Muscle layer of duodenum (tissue), 2 donors: Measurements from ENCODE around the gene CCDC28A.
A peak's percentile ranks its signal among the peaks of the same experiment; 100 is the strongest.

Experiments used
- H3K27ac ChIP-seq: one replicate; pipeline ENCODE4 v1.7.0; 2013; ENCODE audit warnings: mild to moderate bottlenecking, low read length
- H3K27me3 ChIP-seq: one replicate; pipeline ENCODE4 v1.7.0; 2013; ENCODE audit warnings: low read depth, mild to moderate bottlenecking, control low read depth, low read length
- H3K36me3 ChIP-seq, 2 donors: one replicate each; pipeline ENCODE4 v1.7.0; 2013; ENCODE audit warnings: low read length in 2 of 2, control low read depth in 1 of 2, mild to moderate bottlenecking in 1 of 2; ENCODE audit not compliant: insufficient read depth in 2 of 2, control insufficient read depth in 1 of 2
- H3K4me1 ChIP-seq, 2 donors: one replicate each; pipeline ENCODE4 v1.7.0; 2013; ENCODE audit warnings: low read length in 2 of 2, mild to moderate bottlenecking in 2 of 2, control low read depth in 1 of 2, moderate library complexity in 1 of 2; ENCODE audit not compliant: insufficient read depth in 2 of 2, control insufficient read depth in 1 of 2
- H3K4me3 ChIP-seq, 2 donors: one replicate each; pipeline ENCODE4 v1.7.0; 2013; ENCODE audit warnings: low read length in 2 of 2, low read depth in 1 of 2, mild to moderate bottlenecking in 1 of 2
- H3K9me3 ChIP-seq, 2 donors: one replicate each; pipeline ENCODE4 v1.7.0; 2013; ENCODE audit warnings: low read length in 2 of 2, control low read depth in 1 of 2, mild to moderate bottlenecking in 1 of 2; ENCODE audit not compliant: control insufficient read depth in 1 of 2
- donor health status: healthy.

CCDC28A gene

DNA sequence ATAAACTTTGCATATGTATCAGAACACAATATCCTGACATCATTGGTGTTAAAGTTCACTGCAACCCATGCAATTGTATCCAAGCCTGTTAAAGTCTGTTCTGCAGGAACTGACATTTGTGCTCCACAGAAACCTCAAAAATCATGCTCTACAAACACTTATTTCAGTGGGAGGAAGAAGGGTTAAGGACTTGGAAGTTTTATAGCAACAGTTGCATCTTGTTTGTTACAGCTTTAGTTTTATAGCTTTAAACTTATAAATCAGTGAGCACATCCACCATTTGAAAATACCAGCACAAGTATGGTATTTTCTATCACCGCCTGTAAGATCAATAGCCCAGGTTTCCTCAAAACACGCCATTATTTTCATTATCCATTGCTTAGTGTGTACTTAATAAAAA lies 23.2 kb downstream of the CCDC28A start:
- Histone ChIP-seq H3K4me3 (peak overlapping the region; percentile 60 to 63), H3K27ac (no peak overlapping the region), H3K36me3 (peaks cover 2 to 8% of the 10 kb centered on the region in 2 donors), H3K9me3 (no peaks in the 10 kb centered on the region), H3K27me3 (no peaks in the 10 kb centered on the region), H3K4me1 (no peaks in the 10 kb centered on the region)

- Histone ChIP-seq H3K27ac (no peak overlapping the region), H3K4me1 (peaks cover 0 to under 1% of the 10 kb centered on the region in 2 donors), H3K4me3 (no peak overlapping the region), H3K27me3 (no peaks in the 10 kb centered on the region), H3K36me3 (peaks cover 0 to 2% of the 10 kb centered on the region in 2 donors), H3K9me3 (no peaks in the 10 kb centered on the region)
These were observed 24.4 kb downstream of the CCDC28A start for GRCh38 chr6:138797806-138798446.

- H3K27ac ChIP-seq, result no peak overlapping the region
- no peaks in the 10 kb centered on the region for H3K27me3 ChIP-seq
- no peaks in the 10 kb centered on the region for H3K36me3 ChIP-seq
- H3K9me3 ChIP-seq, result no peaks in the 10 kb centered on the region
- H3K4me1 ChIP-seq, result peaks cover 0 to 13% of the 10 kb centered on the region in 2 donors
- H3K4me3 ChIP-seq, result no peak overlapping the region
These were observed 27.0 kb downstream of the CCDC28A start for GRCh38 chr6:138800377-138801150.

DNA sequence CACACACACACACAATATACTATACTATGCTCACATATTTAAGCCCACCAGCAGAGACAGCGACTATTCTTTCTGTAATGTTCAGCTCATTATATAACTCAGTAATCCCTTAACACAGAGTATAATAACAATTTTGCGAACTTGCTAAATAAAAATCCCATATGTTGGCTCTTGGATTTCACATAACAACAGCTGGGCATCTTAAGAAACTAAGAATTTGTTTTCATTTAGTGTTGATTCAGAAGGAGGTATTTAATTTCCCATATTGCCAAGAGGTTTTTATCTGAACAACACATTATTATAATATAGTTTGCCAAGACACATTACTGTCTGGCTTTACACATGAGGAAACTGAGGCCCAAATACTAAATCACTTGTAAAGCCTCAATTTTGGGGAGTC lies 29.8 kb downstream of the CCDC28A start:
- H3K4me3 ChIP-seq, result no peak overlapping the region
- H3K4me1 ChIP-seq, result peaks cover 0 to 13% of the 10 kb centered on the region in 2 donors
- H3K9me3 ChIP-seq, result no peaks in the 10 kb centered on the region
- H3K27ac ChIP-seq, result peak overlapping the region; percentile 64
- H3K36me3 ChIP-seq, result no peaks in the 10 kb centered on the region
- no peaks in the 10 kb centered on the region for H3K27me3 ChIP-seq

- Histone ChIP-seq H3K27me3 (no peaks in the 10 kb centered on the region), H3K36me3 (no peaks in the 10 kb centered on the region), H3K27ac (peak overlapping the region; percentile 64)
These were observed 30.3 kb downstream of the CCDC28A start for GRCh38 chr6:138803861-138804260.

DNA sequence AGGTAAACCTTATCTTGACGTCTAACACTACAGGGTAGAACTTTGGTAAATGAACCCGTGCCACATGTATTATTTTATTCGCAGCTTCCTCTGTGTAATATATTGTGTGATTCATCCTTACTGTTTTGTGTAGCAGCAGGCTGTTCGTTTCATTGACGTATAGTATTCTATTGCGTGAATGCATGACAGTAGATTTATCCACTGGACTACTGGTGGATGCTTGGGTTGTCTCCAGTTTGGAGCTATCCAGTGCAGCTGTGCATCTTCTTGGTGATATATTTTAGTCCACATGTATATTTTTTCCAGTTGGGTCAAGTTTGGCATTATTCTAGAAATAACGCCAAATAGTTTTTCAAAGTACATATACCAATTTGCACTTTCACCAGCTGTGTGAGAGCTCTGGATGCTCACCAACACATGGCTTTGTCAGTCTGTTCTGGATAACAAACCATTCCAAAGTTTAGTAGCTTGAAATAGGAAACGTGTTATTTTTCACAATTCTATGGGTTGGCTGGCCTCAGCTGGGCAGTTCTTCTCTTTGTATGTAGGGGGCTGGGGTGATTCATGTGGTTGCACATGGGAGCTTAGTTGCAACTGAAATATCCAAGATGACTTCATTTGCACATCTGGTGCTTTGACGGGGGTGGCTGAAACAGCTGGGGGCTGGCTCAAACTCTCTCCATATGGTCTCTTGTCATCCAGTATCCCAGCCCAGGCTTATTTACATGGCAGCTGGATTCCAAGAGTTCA lies 31.6 kb downstream of the CCDC28A start:
- Histone ChIP-seq H3K9me3 (no peaks in the 10 kb centered on the region), H3K36me3 (no peaks in the 10 kb centered on the region), H3K4me3 (no peak overlapping the region), H3K27me3 (no peaks in the 10 kb centered on the region), H3K4me1 (peaks cover 0 to 13% of the 10 kb centered on the region in 2 donors), H3K27ac (no peak overlapping the region)

More at GRCh38 chr6:138803861-138804260, 30.3 kb downstream of the CCDC28A start:
- H3K4me3 ChIP-seq, result no peak overlapping the region
- peaks cover 0 to 13% of the 10 kb centered on the region in 2 donors for H3K4me1 ChIP-seq
- H3K9me3 ChIP-seq, result no peaks in the 10 kb centered on the region

DNA sequence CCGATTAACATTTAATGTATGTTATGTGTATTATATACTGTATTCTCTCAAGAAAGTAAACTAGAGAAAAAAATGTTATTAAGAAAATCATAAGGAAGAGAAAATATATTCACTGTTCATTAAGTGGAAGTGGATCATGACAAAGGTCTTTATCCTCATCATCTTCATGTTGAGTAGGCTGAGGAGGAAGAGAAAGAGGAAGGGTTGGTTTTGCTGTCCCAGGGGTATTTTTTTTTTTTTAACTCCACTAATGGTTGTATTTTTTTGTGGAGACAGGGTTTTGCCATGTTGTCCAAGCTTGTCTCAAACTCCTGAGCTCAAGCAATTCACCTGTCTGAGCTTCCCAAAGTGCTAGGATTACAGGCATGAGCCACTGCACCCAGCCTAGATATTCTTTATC lies 33.3 kb downstream of the CCDC28A start:
- Histone ChIP-seq H3K36me3 (no peaks in the 10 kb centered on the region), H3K4me3 (no peak overlapping the region), H3K9me3 (no peaks in the 10 kb centered on the region), H3K27me3 (no peaks in the 10 kb centered on the region), H3K27ac (no peak overlapping the region), H3K4me1 (peaks cover 0 to 13% of the 10 kb centered on the region in 2 donors)

DNA sequence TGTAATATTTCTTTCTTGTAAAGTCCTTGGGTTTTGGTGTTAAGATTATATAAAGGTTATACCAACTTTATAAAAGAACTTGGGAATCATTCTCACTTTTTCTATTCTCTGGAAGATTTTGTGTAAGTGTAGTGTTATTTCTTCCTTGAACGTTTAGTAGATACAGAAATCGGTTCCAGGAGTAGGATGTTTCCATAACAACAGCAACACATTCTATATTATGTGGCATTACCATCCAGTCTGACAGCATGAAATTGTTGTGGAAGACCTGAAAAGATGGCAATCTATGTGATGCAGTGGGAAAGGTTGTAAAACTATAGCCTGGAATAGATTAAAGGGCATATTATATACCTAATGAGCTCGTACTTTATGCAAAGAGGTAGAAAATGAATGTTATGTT lies 36.1 kb downstream of the CCDC28A start:
- Histone ChIP-seq H3K9me3 (no peaks in the 10 kb centered on the region), H3K4me1 (no peaks in the 10 kb centered on the region), H3K4me3 (no peak overlapping the region), H3K27ac (no peak overlapping the region), H3K36me3 (no peaks in the 10 kb centered on the region), H3K27me3 (no peaks in the 10 kb centered on the region)

- Histone ChIP-seq H3K27ac (no peak overlapping the region), H3K4me3 (no peak overlapping the region), H3K36me3 (no peaks in the 10 kb centered on the region), H3K27me3 (no peaks in the 10 kb centered on the region), H3K9me3 (no peaks in the 10 kb centered on the region), H3K4me1 (no peaks in the 10 kb centered on the region)
These were observed 38.3 kb downstream of the CCDC28A start for GRCh38 chr6:138811866-138812265.

DNA sequence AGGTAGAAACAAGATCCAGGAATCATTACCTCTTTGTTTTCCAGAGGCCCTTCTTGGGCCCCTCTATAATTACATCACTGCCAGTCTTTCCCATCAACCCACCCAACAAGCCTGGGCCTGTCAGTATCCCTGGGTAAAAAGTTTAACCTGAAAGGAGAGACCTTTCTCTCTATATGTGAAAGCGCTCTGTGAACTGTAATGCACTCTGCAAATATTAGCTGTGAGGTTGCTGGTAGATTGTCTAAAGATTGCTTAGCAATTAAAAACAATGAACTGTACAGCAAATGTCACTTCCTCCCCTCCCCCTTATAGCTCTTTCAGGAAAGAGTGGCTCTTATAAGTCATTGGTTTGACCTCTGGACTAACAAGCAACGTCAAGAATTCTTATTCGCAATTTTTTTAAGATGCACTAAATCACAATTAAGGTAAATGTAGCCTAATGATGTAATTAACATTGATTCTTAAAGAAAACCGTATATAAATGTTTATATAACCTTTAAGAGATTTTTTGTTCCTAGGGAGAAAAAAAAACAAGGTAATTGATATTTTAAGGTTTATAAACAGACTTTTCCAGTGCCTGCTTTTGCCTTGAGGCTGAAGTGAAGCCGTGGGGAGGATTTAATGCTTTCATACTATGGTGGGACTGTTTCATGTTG lies 40.7 kb downstream of the CCDC28A start:
- H3K4me1 ChIP-seq, result no peaks in the 10 kb centered on the region
- no peaks in the 10 kb centered on the region for H3K9me3 ChIP-seq
- H3K4me3 ChIP-seq, result no peak overlapping the region
- H3K27ac ChIP-seq, result no peak overlapping the region
- H3K36me3 ChIP-seq, result no peaks in the 10 kb centered on the region
- H3K27me3 ChIP-seq, result no peaks in the 10 kb centered on the region

- Histone ChIP-seq H3K27ac (no peak overlapping the region), H3K4me3 (no peak overlapping the region), H3K27me3 (no peaks in the 10 kb centered on the region), H3K4me1 (no peaks in the 10 kb centered on the region), H3K36me3 (no peaks in the 10 kb centered on the region), H3K9me3 (no peaks in the 10 kb centered on the region)
These were observed 41.7 kb downstream of the CCDC28A start for GRCh38 chr6:138815221-138815620.
